K562 (cell line): ENCODE measurements around the gene LRRC61. TPM values are rescaled to one million over a fixed set of nuclear protein-coding genes. Genes with fewer than 3 reads are reported as not detected.
A peak's percentile ranks its signal among the peaks of the same experiment; 100 is the strongest.

Source experiments
- HNRNPLL ChIP-seq: fragments of 200-400 bp; formaldehyde crosslinking; IDR thresholded peaks from 2 replicates; pipeline ENCODE4 v1.6.1; 2017; ENCODE audit warnings: low read length, low read depth, mild to moderate bottlenecking; ENCODE audit not compliant: poor library complexity, severe bottlenecking
- KAT7 ChIP-seq: sonication (generic); formaldehyde crosslinking; IDR thresholded peaks from 2 replicates; pipeline ENCODE4 v1.8.0; 2022; ENCODE audit warnings: missing genetic modification reagents, mild to moderate bottlenecking, borderline replicate concordance
- SREBF1 ChIP-seq: fragments of 150-350 bp; IDR thresholded peaks from 2 replicates; pipeline ENCODE4 v1.6.1; 2014; ENCODE audit warnings: antibody characterized with exemption, low read depth, low read length, borderline replicate concordance
- SRSF1 ChIP-seq: fragments of 200-400 bp; formaldehyde crosslinking; IDR thresholded peaks from 2 replicates; pipeline ENCODE4 v1.6.1; 2017; ENCODE audit warnings: mild to moderate bottlenecking, low read depth, low read length, moderate library complexity
- TAF7 ChIP-seq: fragments of 450-650 bp; IDR thresholded peaks from 2 replicates; pipeline ENCODE4 v1.6.1; 2016; ENCODE audit warnings: missing genetic modification characterization, missing compliant biosample characterization
- TARDBP ChIP-seq: fragments of 450-650 bp; IDR thresholded peaks from 2 replicates; pipeline ENCODE4 v1.6.1; 2016
- ZC3H11A ChIP-seq: IDR thresholded peaks from 2 replicates; pipeline ENCODE4 v1.6.1; 2012; ENCODE audit warnings: low read depth, low read length, improper control_type of control experiment
- ZFPM2 ChIP-seq: fragments of 250-450 bp; sonication (Bioruptor Pico); IDR thresholded peaks from 2 replicates; pipeline ENCODE4 v1.5.1; 2022; ENCODE audit warnings: mild to moderate bottlenecking
- ZNF699 ChIP-seq: fragments of 250-450 bp; sonication (Bioruptor Pico); IDR thresholded peaks from 2 replicates; pipeline ENCODE4 v1.8.0; 2021; ENCODE audit warnings: mild to moderate bottlenecking, moderate library complexity; ENCODE audit not compliant: insufficient replicate concordance
- ZNF778 ChIP-seq: fragments of 450-650 bp; formaldehyde crosslinking; IDR thresholded peaks from 2 replicates; pipeline ENCODE4 v1.4.0; 2020; ENCODE audit warnings: mild to moderate bottlenecking, moderate library complexity
- polyA plus RNA-seq, 8 experiments: library from polyadenylated mRNA; depleted of rRNA in 4 of 8; stranded (reverse) in 5 of 8; unstranded in 3 of 8; fragments of >200 nt; fragmentation: Nextera tagmentation in 2 of 8; fragmentation: Illumina TruSeq in 1 of 8; extraction: Ambion mirVana in 2 of 8; extraction: Trizol in 1 of 8; gene quantifications; 2 replicates each; pipeline versions ENCODE4 v1.2.1 to v1.2.3, GENCODE V29; 2011 to 2014; ENCODE audit warnings: inconsistent platforms in 1 of 8, missing spikeins in 1 of 8
- total RNA-seq, 7 experiments: library from RNA; depleted of rRNA in 6 of 7; stranded (reverse); fragments of >200 nt in 6 of 7; fragmentation: Illumina TruSeq in 2 of 7; extraction: Trizol in 2 of 7; gene quantifications; 2 replicates each; pipeline versions ENCODE4 v1.2.1 to v1.2.3, GENCODE V29; 2011 to 2021; ENCODE audit warnings: low replicate concordance in 1 of 7
- TF ChIP-seq, protein P1 (sequence below): fragments of 450-650 bp; formaldehyde crosslinking; IDR thresholded peaks from 2 replicates; pipeline ENCODE4 v1.4.0; 2022; ENCODE audit warnings: mild to moderate bottlenecking, moderate library complexity
- TF ChIP-seq, protein P2 (sequence below): sonication (generic); formaldehyde crosslinking; IDR thresholded peaks from 2 replicates; pipeline ENCODE4 v1.8.1; 2023; ENCODE audit warnings: missing genetic modification reagents, mild to moderate bottlenecking, borderline replicate concordance
- TF ChIP-seq, protein P3 (sequence below): fragments of 450-650 bp; formaldehyde crosslinking; IDR thresholded peaks from 2 replicates; pipeline ENCODE4 v1.4.0; 2020; ENCODE audit warnings: mild to moderate bottlenecking, moderate library complexity
- TF ChIP-seq, protein P4 (sequence below): fragments of 250-450 bp; sonication (Bioruptor Pico); IDR thresholded peaks from 2 replicates; pipeline ENCODE4 v1.4.0; 2020; ENCODE audit warnings: mild to moderate bottlenecking
- TF ChIP-seq, protein P5 (sequence below): sonication (generic); formaldehyde crosslinking; IDR thresholded peaks from 2 replicates; pipeline ENCODE4 v1.9.0; 2022; ENCODE audit warnings: mild to moderate bottlenecking, missing genetic modification reagents

Gene LRRC61
- total and polyA plus RNA-seq, 9 of the 15 experiments (the other 6 are each of a cell fraction or from before 2014, with no cell fraction given) = 1.3 to 55.2 (median 35.2) TPM

DNA sequence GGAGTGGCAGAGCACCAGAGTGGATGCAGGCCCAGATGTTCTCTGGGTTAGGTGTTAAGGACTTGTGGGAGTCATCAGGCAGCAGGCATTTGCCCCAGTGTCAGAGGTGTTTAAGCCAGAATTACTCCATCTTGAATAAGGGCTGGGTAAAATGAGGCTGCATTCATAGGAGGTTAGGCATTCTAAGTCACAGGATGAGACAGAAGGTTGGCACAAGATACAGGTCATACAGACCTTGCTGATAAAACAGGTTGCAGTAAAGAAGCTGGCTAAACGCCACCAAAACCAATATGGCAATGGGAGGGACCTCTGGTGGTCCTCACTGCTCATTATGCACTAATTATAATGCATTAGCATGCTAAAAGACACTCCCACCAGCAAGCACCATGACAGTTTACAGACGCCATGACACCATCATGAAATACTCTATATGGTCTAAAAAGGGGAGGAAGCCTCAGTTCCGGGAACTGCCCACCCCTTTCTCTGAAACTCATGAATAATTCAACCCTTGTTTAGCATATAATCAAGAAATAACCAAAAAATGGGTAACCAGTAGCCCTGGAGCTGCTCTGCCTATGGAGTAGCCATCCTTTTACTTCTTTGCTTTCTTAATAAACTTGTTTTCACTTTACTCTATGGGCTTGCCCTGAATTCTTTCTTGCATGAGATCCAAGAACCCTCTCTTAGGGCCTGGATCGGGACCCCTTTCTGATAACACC is 882 bp upstream of the LRRC61 start (continued):
- TF ChIP-seq, protein P1, sequence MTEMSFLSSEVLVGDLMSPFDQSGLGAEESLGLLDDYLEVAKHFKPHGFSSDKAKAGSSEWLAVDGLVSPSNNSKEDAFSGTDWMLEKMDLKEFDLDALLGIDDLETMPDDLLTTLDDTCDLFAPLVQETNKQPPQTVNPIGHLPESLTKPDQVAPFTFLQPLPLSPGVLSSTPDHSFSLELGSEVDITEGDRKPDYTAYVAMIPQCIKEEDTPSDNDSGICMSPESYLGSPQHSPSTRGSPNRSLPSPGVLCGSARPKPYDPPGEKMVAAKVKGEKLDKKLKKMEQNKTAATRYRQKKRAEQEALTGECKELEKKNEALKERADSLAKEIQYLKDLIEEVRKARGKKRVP (CRISPR knock-in tag) = peak; percentile 85
- TF ChIP-seq, protein P2, sequence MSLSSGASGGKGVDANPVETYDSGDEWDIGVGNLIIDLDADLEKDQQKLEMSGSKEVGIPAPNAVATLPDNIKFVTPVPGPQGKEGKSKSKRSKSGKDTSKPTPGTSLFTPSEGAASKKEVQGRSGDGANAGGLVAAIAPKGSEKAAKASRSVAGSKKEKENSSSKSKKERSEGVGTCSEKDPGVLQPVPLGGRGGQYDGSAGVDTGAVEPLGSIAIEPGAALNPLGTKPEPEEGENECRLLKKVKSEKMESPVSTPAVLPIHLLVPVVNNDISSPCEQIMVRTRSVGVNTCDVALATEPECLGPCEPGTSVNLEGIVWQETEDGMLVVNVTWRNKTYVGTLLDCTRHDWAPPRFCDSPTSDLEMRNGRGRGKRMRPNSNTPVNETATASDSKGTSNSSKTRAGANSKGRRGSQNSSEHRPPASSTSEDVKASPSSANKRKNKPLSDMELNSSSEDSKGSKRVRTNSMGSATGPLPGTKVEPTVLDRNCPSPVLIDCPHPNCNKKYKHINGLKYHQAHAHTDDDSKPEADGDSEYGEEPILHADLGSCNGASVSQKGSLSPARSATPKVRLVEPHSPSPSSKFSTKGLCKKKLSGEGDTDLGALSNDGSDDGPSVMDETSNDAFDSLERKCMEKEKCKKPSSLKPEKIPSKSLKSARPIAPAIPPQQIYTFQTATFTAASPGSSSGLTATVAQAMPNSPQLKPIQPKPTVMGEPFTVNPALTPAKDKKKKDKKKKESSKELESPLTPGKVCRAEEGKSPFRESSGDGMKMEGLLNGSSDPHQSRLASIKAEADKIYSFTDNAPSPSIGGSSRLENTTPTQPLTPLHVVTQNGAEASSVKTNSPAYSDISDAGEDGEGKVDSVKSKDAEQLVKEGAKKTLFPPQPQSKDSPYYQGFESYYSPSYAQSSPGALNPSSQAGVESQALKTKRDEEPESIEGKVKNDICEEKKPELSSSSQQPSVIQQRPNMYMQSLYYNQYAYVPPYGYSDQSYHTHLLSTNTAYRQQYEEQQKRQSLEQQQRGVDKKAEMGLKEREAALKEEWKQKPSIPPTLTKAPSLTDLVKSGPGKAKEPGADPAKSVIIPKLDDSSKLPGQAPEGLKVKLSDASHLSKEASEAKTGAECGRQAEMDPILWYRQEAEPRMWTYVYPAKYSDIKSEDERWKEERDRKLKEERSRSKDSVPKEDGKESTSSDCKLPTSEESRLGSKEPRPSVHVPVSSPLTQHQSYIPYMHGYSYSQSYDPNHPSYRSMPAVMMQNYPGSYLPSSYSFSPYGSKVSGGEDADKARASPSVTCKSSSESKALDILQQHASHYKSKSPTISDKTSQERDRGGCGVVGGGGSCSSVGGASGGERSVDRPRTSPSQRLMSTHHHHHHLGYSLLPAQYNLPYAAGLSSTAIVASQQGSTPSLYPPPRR (CRISPR knock-in tag) = no peak
- no peak for TF ChIP-seq TARDBP
- peak; percentile 94 for TF ChIP-seq TAF7 (tag)
- TF ChIP-seq, protein P3, sequence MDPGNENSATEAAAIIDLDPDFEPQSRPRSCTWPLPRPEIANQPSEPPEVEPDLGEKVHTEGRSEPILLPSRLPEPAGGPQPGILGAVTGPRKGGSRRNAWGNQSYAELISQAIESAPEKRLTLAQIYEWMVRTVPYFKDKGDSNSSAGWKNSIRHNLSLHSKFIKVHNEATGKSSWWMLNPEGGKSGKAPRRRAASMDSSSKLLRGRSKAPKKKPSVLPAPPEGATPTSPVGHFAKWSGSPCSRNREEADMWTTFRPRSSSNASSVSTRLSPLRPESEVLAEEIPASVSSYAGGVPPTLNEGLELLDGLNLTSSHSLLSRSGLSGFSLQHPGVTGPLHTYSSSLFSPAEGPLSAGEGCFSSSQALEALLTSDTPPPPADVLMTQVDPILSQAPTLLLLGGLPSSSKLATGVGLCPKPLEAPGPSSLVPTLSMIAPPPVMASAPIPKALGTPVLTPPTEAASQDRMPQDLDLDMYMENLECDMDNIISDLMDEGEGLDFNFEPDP (CRISPR knock-in tag) = peak; percentile 91; the same call in 1 of the 2 replicates
- TF ChIP-seq KAT7 (CRISPR knock-in tag) = no peak
- TF ChIP-seq ZFPM2 = no peak
- TF ChIP-seq HNRNPLL = no peak
- TF ChIP-seq SRSF1 = no peak
- TF ChIP-seq, protein P4, sequence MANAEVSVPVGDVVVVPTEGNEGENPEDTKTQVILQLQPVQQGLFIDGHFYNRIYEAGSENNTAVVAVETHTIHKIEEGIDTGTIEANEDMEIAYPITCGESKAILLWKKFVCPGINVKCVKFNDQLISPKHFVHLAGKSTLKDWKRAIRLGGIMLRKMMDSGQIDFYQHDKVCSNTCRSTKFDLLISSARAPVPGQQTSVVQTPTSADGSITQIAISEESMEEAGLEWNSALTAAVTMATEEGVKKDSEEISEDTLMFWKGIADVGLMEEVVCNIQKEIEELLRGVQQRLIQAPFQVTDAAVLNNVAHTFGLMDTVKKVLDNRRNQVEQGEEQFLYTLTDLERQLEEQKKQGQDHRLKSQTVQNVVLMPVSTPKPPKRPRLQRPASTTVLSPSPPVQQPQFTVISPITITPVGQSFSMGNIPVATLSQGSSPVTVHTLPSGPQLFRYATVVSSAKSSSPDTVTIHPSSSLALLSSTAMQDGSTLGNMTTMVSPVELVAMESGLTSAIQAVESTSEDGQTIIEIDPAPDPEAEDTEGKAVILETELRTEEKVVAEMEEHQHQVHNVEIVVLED (CRISPR knock-in tag) = peak; percentile 40; the same call in 1 of the 2 replicates
- no peak for TF ChIP-seq ZNF699 (CRISPR knock-in tag)
- TF ChIP-seq ZC3H11A = no peak
- no peak for TF ChIP-seq SREBF1
- TF ChIP-seq, protein P5, sequence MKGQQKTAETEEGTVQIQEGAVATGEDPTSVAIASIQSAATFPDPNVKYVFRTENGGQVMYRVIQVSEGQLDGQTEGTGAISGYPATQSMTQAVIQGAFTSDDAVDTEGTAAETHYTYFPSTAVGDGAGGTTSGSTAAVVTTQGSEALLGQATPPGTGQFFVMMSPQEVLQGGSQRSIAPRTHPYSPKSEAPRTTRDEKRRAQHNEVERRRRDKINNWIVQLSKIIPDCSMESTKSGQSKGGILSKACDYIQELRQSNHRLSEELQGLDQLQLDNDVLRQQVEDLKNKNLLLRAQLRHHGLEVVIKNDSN (CRISPR knock-in tag) = no peak
- no peak for TF ChIP-seq ZNF778
